Body of pancreas (tissue), 4 donors: ENCODE results near the gene SLC4A3.

ENCODE experiments used
- CTCF ChIP-seq, 7 experiments: fragments of 450-650 bp in 4 of 7; fragments of 200-600 bp in 3 of 7; sonication (generic) in 3 of 7; IDR thresholded peaks; one replicate each; pipeline ENCODE4 v1.5.1; 2016 to 2019; ENCODE audit warnings: antibody characterized with exemption in 7 of 7
- POLR2A ChIP-seq, 3 donors: fragments of 450-650 bp; IDR thresholded peaks; one replicate each; pipeline ENCODE4 v1.6.1; 2016; ENCODE audit warnings: antibody characterized with exemption in 3 of 3, mild to moderate bottlenecking in 2 of 3

DNA sequence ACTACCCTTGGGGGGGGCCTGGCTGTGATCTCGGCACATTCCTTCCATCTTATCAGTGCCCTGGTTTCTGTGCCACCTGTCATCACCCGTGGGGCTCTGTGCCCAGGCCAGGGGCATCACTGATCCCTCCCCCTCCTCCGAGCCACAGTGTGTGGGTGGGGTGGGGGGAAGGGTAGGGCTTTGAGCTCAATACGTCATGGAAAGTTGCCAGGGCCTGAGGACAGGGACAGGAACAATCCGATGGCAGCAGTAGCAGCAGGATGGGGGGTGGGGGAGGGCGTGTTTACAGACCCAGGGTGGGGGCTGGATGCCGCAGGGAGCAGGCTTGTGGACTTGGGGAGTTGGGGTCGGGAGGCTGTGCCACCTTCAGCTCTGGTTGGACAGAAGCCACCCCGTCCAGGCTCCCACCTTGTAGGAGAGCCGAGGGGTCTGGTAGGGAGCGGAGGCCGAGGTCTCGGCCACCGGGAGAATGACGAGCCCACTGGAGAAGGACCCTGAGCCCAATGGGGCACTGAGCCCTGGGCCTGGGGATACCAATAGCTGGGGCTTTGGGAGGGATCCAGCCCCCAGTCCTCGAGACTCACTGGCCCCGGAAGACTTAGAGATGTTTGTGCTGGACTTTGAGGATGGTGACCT, 3.5 kb downstream of the SLC4A3 start:
- TF ChIP-seq CTCF (IDR thresholded peaks at IDR 0.05) (no peak), POLR2A (IDR thresholded peaks at IDR 0.05) (no peak)
